A172 (cell line): ENCODE data around the gene MAGEE2. TPM values are rescaled to one million over a fixed set of nuclear protein-coding genes. Genes with fewer than 3 reads are reported as not detected.
"Not testable (repeated sequence)": the region's sequence is repeated elsewhere in the genome, so short reads cannot be mapped to it uniquely, and the experiment has no call there.

ENCODE experiments used
- DNase-seq: peaks from one replicate; pipeline ENCODE4 v3.0.0-alpha.2; 2015; ENCODE audit warnings: low spot score
- total RNA-seq: library from RNA; depleted of rRNA; stranded (reverse); fragments of >200 nt; shearing (Covaris generic); gene quantifications from 2 replicates; pipeline ENCODE4 v1.2.3, GENCODE V29; 2014; rRNA removed

MAGEE2 gene, protein sequence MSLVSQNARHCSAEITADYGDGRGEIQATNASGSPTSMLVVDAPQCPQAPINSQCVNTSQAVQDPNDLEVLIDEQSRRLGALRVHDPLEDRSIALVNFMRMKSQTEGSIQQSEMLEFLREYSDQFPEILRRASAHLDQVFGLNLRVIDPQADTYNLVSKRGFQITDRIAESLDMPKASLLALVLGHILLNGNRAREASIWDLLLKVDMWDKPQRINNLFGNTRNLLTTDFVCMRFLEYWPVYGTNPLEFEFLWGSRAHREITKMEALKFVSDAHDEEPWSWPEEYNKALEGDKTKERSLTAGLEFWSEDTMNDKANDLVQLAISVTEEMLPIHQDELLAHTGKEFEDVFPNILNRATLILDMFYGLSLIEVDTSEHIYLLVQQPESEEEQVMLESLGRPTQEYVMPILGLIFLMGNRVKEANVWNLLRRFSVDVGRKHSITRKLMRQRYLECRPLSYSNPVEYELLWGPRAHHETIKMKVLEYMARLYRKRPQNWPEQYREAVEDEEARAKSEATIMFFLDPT
- not detected in 2 replicates for total RNA-seq

DNA sequence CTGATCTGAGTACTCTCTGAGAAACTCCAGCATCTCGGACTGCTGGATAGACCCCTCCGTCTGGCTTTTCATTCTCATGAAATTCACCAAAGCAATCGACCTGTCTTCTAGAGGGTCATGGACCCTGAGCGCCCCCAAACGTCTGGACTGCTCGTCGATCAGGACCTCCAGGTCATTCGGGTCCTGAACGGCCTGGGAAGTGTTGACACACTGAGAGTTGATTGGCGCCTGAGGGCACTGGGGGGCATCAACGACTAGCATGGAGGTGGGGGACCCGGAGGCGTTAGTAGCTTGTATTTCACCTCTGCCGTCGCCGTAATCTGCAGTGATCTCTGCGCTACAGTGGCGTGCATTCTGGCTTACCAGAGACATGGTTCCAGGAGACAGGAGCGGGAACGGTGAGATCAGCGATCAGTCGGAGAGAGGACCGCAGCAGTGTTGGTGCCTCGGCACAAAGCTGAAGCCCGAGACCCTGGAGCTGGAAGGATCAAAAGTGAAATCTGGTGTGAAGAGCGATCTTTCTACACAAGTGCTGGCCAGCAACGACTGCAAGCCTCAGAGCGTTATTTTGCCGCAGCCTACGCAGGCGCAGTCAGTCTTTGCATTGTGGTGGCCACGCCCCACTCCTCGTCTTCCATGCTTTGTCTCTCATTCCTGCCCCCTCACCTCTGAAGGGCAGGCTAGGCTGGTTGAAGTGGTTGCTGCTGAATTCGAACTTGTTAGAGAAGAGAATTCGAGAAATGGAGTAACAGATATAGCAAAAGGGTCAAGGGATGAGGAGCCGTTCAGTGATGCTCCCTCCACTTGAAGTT is at the start of gene MAGEE2:
Gene MAGEE2, minus strand, starts transcription at position 575 of the 812 bp plus-strand sequence. Its CDS starts 203 bp downstream, at position 372.
- no peak for DNase-seq

DNA sequence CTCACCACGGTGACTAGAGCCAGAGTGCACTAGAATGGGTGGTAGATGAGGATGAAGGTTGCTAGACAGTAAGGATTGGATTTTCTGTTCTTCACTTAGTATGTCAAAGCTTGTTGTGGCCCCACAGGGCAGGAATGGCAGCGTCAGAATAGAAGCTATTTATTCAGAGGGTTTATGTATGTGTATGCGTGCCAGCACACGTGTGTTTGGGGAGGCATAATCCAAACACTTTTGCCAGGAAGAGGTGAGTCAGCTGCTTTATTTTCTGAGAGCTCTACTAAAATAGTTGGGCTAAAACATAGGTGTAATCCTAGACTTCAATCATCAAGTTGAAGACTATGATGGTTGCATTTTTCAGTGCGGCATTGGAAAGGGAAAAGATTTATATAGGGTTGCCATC is 1.2 kb upstream of the MAGEE2 start:
- DNase-seq = no peak

DNA sequence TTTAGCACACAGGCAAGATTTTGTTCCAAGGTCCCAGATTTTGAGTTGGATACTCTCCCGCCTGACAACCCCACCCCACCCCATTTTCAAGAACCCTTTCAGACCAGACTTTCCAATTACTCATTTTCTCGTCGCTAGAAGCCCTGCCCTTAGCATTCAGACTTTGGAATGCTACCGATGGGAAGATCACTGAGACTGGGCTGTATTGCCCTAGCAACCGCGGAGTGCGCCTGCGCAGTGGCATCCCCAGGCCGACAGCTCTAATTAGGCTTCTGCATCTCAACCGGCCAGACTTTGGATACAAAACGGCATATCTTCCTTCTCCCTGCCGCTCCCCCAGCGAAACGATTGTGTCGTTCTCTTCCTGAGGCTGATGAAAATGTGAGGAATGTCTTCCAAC is 3.4 kb downstream of the MAGEE2 start:
- no peak for DNase-seq

DNA sequence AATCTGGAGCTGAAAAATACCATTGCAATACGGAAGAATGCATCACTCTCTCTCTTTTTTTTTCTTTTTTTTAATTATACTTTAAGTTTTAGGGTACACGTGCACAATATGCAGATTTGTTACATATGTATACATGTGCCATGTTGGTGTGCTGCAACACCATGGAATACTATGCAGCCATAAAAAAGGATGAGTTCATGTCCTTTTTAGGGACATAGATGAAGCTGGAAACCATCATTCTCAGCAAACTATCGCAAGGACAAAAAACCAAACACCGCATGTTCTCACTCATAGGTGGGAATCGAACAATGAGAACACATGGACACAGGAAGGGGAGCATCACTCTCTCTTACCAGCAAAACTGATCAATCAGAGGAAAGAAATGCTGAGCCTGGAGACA is 17.0 kb downstream of the MAGEE2 start:
- DNase-seq = not testable (repeated sequence)

DNA sequence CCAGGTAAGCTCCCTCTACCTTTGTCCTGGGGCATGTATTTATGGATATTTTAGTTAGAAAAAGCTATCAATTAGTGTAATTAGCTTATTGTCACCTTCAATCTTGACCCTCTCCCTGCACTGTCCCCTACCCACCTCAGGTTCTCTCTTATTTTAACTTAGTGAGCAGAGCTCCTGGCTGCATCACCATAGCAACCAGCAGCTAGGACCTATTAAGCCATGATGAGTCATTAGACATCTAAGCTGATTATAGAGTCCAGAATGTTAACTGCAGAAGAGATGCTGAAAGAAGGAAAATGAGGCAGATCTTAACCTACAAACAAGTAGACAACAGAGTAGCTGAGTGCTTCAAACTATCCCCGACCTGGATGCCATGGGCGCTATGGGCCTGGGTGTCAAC is 36.6 kb downstream of the MAGEE2 start:
- DNase-seq = no peak

DNA sequence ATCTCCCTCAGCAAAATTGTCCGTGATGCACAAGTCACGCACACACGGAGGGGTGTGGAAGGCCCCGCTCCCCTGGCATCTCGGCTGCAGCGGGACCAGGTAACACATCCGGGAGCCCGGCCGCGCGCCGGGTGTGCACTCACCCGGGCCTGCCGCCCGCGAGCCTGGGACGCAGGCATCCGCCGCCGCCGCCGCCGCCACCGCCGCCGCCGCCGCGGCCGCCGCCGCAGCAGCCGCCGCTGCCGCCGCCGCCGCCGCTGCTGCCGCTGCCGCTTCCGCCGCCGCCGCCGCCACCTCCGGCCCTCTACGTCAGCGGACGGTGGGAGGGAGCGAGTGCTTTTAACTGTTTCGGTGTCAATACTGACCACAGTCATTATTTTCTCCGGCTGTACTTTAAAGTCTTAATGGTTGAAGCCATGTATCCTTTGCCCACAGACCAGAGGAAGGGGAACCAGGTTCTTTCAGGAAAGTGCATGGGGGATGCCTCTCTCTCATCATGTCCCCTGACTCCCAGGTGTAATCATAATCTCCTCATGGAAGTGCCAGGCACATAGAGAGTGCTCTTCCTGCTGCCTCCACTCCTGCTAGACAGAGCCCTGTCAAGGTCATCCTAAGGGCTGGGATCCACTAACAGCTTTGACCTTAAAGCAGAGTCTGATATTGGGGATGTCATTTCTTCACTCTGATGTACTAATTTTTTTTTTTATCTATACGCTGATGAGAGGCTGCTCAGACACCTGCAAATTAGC is 38.0 kb downstream of the MAGEE2 start:
- DNase-seq = peak; percentile 1
